ENCODE results near the gene ZNF277. TPM values are rescaled to one million over a fixed set of nuclear protein-coding genes. Genes with fewer than 3 reads are reported as not detected.

Gene ZNF277
- total RNA-seq, 1 donor from 2014 or later = 19.0 TPM

DNA sequence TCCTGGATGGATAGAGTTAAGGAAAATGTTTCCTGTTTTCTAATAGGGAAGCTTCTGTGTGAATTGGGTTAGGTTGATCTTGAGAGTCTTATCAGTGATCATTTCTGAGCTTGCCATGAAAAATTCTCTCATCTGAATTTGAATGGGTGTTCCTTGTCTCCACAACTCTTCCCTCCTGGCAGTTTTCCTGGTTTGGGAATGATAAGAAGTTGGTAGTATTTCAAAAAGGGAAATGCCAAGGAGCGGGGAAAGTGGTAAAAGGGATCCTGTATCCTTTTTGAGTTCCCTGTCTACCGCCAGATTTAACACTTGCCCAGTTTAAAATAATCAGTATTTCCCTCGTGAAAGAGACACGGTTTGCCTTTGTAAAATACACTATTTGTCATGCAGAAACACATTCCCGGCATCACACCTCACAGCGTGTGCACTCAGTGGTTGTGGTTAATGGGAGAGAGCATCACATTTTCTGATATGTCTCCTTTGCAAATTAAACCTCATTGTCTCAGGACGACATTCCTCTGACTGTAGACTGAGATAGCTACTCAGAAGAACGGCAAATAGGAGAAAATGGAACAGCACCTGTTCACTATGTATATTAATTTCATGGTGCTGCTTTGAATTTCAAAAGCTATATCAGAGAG, 130.6 kb downstream of the ZNF277 start:
- TF ChIP-seq, protein P1, sequence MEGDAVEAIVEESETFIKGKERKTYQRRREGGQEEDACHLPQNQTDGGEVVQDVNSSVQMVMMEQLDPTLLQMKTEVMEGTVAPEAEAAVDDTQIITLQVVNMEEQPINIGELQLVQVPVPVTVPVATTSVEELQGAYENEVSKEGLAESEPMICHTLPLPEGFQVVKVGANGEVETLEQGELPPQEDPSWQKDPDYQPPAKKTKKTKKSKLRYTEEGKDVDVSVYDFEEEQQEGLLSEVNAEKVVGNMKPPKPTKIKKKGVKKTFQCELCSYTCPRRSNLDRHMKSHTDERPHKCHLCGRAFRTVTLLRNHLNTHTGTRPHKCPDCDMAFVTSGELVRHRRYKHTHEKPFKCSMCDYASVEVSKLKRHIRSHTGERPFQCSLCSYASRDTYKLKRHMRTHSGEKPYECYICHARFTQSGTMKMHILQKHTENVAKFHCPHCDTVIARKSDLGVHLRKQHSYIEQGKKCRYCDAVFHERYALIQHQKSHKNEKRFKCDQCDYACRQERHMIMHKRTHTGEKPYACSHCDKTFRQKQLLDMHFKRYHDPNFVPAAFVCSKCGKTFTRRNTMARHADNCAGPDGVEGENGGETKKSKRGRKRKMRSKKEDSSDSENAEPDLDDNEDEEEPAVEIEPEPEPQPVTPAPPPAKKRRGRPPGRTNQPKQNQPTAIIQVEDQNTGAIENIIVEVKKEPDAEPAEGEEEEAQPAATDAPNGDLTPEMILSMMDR (conservative IDR thresholded peaks at IDR 0.05; ENCODE audit: low read depth, low read length) = no peak
- no peak overlapping the region for H3K4me3 ChIP-seq (ENCODE audit: low read depth, low read length)
- no peak for DNase-seq (ENCODE audit: low read depth)

DNA sequence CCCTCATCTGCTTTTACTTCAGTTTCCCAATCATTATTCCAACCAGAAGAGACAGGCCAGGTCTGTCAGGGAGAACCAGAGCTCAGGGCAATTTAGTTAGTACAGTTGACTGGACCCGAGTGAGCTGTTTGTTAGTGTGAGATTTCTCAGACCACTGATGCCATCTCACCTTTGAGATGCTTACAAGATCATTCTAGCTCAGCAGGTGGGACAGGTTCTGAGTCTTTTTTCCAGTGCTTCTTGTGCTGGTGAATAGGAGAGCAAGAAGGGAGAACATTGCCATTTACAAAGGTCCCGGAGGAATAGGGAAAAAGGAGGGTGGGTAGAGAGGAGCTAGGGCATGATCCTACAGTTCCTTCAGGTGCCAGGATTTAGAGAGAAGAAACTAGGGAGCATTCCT, 131.4 kb downstream of the ZNF277 start:
- TF ChIP-seq, protein P1 (conservative IDR thresholded peaks at IDR 0.05; ENCODE audit: low read depth, low read length) = no peak
- no peak for DNase-seq (ENCODE audit: low read depth)
- no peak overlapping the region for H3K4me3 ChIP-seq (ENCODE audit: low read depth, low read length)

DNA sequence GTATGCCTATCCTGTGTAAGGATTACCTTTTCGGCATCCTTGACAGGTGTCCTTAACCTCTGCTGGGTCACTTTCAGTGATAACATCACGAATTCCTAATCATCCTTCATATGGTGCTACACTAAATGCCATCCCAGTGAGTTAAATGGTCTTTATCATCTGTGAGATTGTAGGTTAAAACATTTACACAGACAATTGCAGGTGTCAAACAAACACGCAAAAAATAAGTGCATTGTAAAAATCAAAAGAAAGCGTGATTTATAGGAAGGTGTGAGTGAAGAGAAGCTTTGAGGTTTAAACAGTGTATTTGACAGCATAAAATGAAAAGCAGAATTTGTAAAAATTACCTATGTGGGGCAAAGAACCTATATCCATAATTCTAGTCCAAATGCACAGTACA, 132.3 kb downstream of the ZNF277 start:
- TF ChIP-seq, protein P1 (conservative IDR thresholded peaks at IDR 0.05; ENCODE audit: low read depth, low read length) = no peak
- no peak overlapping the region for H3K4me3 ChIP-seq (ENCODE audit: low read depth, low read length)
- no peak for DNase-seq (ENCODE audit: low read depth)

DNA sequence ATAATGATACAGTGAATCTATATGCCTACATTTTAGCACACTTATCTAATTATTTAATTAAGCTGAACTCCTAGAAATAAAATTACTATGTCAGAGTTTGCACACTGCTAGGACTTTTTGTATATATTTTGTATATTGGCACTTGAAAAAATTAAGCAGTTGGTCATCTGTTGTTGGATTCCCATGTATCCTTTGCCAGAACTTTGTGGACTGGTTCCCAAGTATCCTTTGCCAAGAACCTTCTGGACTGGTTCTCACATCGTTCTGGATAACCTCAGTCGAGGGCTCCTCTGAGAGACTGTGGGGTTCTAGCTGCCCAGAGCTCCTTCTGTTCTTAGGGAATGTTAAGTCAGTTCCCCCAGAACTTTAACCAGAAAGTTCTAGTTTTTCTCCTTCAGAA, 135.0 kb downstream of the ZNF277 start:
- no peak overlapping the region for H3K4me3 ChIP-seq (ENCODE audit: low read depth, low read length)
- DNase-seq (ENCODE audit: low read depth) = no peak
- TF ChIP-seq, protein P1 (conservative IDR thresholded peaks at IDR 0.05; ENCODE audit: low read depth, low read length) = no peak

DNA sequence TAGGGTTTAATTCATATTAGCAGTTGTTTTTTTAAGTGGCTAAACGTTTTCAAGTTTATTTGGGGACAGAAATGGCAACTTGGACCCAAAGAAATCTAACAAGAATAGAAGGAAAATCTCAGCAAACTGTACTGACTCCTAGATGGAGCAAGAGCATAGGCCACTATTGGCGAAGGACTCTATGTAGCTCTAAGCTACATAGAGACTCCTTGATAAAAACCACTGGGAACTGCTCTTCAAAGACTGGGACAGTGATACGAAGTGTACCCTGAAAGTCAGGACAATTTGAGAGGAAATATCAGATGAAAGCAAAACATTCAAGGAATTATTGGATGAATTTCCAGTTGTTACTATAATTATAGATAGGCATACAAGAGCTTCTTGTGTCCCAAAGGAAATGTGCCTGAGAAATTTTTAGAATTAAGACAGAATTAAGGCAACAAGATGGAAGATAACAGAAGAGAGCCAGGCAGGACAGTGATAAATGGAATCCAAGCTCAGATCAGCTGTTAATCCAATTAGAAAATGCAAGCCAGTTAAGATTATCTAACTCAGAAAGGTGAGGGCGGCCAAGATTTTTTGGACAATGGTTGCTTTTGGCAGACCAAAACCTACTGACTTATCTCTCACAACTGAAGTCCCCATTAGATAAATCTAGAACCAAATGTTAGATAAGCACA, 140.0 kb downstream of the ZNF277 start:
- no peak overlapping the region for H3K4me3 ChIP-seq (ENCODE audit: low read depth, low read length)
- no peak for DNase-seq (ENCODE audit: low read depth)
- TF ChIP-seq, protein P1 (conservative IDR thresholded peaks at IDR 0.05; ENCODE audit: low read depth, low read length) = no peak

DNA sequence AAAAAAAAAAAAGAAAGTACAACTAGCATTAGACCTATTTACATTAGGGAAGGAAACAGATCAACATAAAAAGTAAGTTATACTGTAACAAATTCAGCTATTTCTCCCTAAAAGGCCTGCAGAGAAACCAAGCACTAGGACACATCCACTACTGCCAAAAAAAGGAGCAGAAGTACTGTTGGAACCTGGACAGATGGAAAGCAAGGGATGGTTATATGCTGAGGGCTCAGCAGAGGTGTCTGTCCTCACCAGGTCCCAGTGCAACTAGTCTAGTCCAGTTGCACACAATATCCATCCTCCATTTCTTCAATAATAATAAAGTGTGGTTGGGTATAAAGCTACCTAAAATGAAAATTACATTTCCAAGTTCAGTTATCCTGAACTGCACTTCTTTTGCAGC, 140.6 kb downstream of the ZNF277 start:
- no peak overlapping the region for H3K4me3 ChIP-seq (ENCODE audit: low read depth, low read length)
- DNase-seq (ENCODE audit: low read depth) = no peak
- TF ChIP-seq, protein P1 (conservative IDR thresholded peaks at IDR 0.05; ENCODE audit: low read depth, low read length) = no peak

DNA sequence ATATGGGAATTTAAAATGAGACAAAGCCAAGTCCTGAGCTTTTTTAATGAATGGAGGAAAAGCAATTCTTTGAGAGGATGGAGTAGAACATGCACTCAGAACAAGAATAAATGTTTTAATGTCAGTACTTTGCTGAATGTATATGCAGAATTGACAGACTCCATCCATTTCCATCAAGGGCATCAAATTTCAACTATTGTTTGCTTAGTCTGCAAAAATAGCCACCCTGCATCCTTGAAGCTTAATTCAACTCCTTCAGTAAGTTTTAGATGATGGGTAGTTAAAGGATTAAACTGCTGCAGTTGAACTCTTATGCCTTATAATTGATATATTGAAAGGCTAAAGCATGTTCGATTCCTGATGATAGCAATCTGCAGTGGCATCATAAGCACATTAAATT, 144.1 kb downstream of the ZNF277 start:
- no peak for DNase-seq (ENCODE audit: low read depth)
- TF ChIP-seq, protein P1 (conservative IDR thresholded peaks at IDR 0.05; ENCODE audit: low read depth, low read length) = no peak
- no peak overlapping the region for H3K4me3 ChIP-seq (ENCODE audit: low read depth, low read length)
